Raji (cell line): ENCODE results near the gene PSMD1.

Experiments used
- POLR2A ChIP-seq: IDR thresholded peaks from 2 replicates; pipeline ENCODE4 v1.6.1; 2011; ENCODE audit warnings: low read depth, low read length, control low read depth; ENCODE audit not compliant: insufficient read depth

Gene PSMD1

GRCh38 chr2:231056453-231057416 lies at the start of gene PSMD1:
TSS of gene PSMD1 (plus strand) at chr2:231056867. CDS start at chr2:231057026, 159 bp downstream.
- peak; percentile 76 for TF ChIP-seq POLR2A

- TF ChIP-seq POLR2A = no peak
Measured at GRCh38 chr2:231007286-231008098, 49.2 kb upstream of the PSMD1 start.

- no peak for TF ChIP-seq POLR2A
Measured at GRCh38 chr2:231008131-231008530, 48.5 kb upstream of the PSMD1 start.

- TF ChIP-seq POLR2A = no peak
Measured at GRCh38 chr2:231009236-231009919, 47.3 kb upstream of the PSMD1 start.

- no peak for TF ChIP-seq POLR2A
Measured at GRCh38 chr2:231010201-231010730, 46.4 kb upstream of the PSMD1 start.

- no peak for TF ChIP-seq POLR2A
Measured at GRCh38 chr2:231011526-231011925, 45.1 kb upstream of the PSMD1 start.

GRCh38 chr2:231012463-231012862 lies 44.2 kb upstream of the PSMD1 start:
- TF ChIP-seq POLR2A = no peak

- TF ChIP-seq POLR2A = no peak
Measured at GRCh38 chr2:231013820-231014219, 42.8 kb upstream of the PSMD1 start.

- no peak for TF ChIP-seq POLR2A
Measured at GRCh38 chr2:231015478-231015877, 41.2 kb upstream of the PSMD1 start.

GRCh38 chr2:231015926-231016325 lies 40.7 kb upstream of the PSMD1 start:
- TF ChIP-seq POLR2A = no peak

GRCh38 chr2:231016566-231017230 lies 40.0 kb upstream of the PSMD1 start:
- no peak for TF ChIP-seq POLR2A

GRCh38 chr2:231017231-231017598 lies 39.5 kb upstream of the PSMD1 start:
- no peak for TF ChIP-seq POLR2A

GRCh38 chr2:231018184-231018583 lies 38.5 kb upstream of the PSMD1 start:
- no peak for TF ChIP-seq POLR2A

- no peak for TF ChIP-seq POLR2A
Measured at GRCh38 chr2:231028889-231029288, 27.8 kb upstream of the PSMD1 start.
